Measurements from ENCODE around the gene FSTL4. TPM values are rescaled to one million over a fixed set of nuclear protein-coding genes. Genes with fewer than 3 reads are reported as not detected.

The FSTL4 gene
- total RNA-seq, 1 experiment from 2014 or later: 2.7 TPM

DNA sequence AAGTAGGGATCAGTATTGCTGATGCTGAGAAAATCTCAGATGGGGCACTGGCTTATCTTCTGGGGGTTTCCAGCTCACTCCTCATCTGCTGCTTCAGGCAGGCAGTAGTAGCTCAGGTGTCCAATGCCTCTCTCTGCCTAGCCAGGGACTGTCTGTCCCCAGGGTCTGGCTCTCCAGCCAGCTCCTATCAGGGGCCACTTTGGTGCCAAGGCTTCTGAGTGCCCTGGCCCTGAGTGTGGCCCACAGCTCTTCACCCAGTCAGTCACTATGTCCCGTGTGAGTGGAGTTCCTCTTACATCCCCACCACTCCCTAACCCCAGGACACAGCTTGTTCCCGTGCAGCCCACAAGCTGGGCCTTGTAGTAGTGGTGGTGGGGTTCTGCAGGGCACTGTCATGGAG lies 309.0 kb downstream of the FSTL4 start:
- CTCF ChIA-PET: interaction anchor here (1.2 kb wide), 1 partner anchor 56 kb away, joined by 4 read pairs; no protein-coding TSS in a partner anchor
- no TSS peak for BruUV-seq (replicated peaks)
- Mint-ChIP-seq H3K27me3 (ENCODE audit: insufficient read depth, unreplicated experiment) (peaks cover 4% of the 10 kb centered on the region), H3K36me3 (ENCODE audit: insufficient read depth, unreplicated experiment) (no peaks in the 10 kb centered on the region), H3K9me3 (ENCODE audit: unreplicated experiment) (no peaks in the 10 kb centered on the region), H3K4me1 (ENCODE audit: low read depth, unreplicated experiment) (no peaks in the 10 kb centered on the region), H3K4me3 (ENCODE audit: unreplicated experiment) (no peak overlapping the region), H3K27ac (ENCODE audit: unreplicated experiment) (no peak overlapping the region)
- TF ChIP-seq, protein P1, sequence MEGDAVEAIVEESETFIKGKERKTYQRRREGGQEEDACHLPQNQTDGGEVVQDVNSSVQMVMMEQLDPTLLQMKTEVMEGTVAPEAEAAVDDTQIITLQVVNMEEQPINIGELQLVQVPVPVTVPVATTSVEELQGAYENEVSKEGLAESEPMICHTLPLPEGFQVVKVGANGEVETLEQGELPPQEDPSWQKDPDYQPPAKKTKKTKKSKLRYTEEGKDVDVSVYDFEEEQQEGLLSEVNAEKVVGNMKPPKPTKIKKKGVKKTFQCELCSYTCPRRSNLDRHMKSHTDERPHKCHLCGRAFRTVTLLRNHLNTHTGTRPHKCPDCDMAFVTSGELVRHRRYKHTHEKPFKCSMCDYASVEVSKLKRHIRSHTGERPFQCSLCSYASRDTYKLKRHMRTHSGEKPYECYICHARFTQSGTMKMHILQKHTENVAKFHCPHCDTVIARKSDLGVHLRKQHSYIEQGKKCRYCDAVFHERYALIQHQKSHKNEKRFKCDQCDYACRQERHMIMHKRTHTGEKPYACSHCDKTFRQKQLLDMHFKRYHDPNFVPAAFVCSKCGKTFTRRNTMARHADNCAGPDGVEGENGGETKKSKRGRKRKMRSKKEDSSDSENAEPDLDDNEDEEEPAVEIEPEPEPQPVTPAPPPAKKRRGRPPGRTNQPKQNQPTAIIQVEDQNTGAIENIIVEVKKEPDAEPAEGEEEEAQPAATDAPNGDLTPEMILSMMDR (IDR thresholded peaks at IDR 0.05; ENCODE audit: insufficient read depth in 1 of 2, low read depth in 1 of 2, low read length in 1 of 2, severe bottlenecking in 1 of 2, unreplicated experiment in 1 of 2): no peak
- Histone ChIP-seq H3K9me3 (no peaks in the 10 kb centered on the region), H3K4me1 (no peaks in the 10 kb centered on the region), H3K27me3 (replicated peaks; ENCODE audit: control insufficient read depth, insufficient read depth, low read length) (no peaks in the 10 kb centered on the region), H3K36me3 (ENCODE audit: control insufficient read depth, insufficient read depth, low read length) (no peaks in the 10 kb centered on the region), H3K4me3 (ENCODE audit: low read depth, low read length) (no peak overlapping the region)
- DNase-seq: no peak
- intact Hi-C loops (cut with micrococcal nuclease; ENCODE audit: unreplicated experiment): no loop called here
- POLR2A ChIA-PET: no interaction called here

DNA sequence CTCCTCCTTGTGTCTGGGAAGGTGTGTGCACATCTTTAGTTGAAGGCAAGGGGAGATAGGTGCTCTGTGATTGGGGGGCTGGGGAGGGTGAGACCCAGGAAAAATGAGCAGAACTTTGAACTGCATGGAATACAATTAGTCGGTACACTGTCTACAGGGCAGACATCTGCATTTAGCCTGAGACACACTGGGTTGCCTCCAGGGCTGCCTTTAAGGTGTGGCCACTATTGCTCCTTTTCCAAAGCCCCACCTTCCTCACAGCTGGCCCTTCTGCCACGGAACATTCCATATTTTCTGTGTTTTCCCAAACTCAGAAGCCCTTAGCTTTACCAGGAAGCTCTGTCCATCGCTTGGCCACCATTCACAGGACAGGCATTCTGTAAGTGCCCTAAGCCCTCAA lies 312.6 kb downstream of the FSTL4 start:
- Histone ChIP-seq H3K4me1 (no peaks in the 10 kb centered on the region), H3K27me3 (replicated peaks; ENCODE audit: control insufficient read depth, insufficient read depth, low read length) (no peaks in the 10 kb centered on the region; the same call in 1 of the 2 replicates), H3K36me3 (ENCODE audit: control insufficient read depth, insufficient read depth, low read length) (no peaks in the 10 kb centered on the region), H3K9me3 (no peaks in the 10 kb centered on the region), H3K4me3 (ENCODE audit: low read depth, low read length) (no peak overlapping the region)
- DNase-seq: no peak
- Mint-ChIP-seq H3K9me3 (ENCODE audit: unreplicated experiment) (no peaks in the 10 kb centered on the region), H3K4me3 (ENCODE audit: unreplicated experiment) (no peak overlapping the region), H3K27me3 (ENCODE audit: insufficient read depth, unreplicated experiment) (no peaks in the 10 kb centered on the region), H3K36me3 (ENCODE audit: insufficient read depth, unreplicated experiment) (no peaks in the 10 kb centered on the region), H3K27ac (ENCODE audit: unreplicated experiment) (no peak overlapping the region), H3K4me1 (ENCODE audit: low read depth, unreplicated experiment) (no peaks in the 10 kb centered on the region)
- POLR2A ChIA-PET: no interaction called here
- no TSS peak for BruUV-seq (replicated peaks)
- intact Hi-C loops (cut with micrococcal nuclease; ENCODE audit: unreplicated experiment): no loop called here
- TF ChIP-seq, protein P1 (IDR thresholded peaks at IDR 0.05; ENCODE audit: insufficient read depth in 1 of 2, low read depth in 1 of 2, low read length in 1 of 2, severe bottlenecking in 1 of 2, unreplicated experiment in 1 of 2): no peak
- CTCF ChIA-PET: interaction anchor here (0.6 kb wide), 1 partner anchor 465 kb away, joined by 3 read pairs; no protein-coding TSS in a partner anchor

DNA sequence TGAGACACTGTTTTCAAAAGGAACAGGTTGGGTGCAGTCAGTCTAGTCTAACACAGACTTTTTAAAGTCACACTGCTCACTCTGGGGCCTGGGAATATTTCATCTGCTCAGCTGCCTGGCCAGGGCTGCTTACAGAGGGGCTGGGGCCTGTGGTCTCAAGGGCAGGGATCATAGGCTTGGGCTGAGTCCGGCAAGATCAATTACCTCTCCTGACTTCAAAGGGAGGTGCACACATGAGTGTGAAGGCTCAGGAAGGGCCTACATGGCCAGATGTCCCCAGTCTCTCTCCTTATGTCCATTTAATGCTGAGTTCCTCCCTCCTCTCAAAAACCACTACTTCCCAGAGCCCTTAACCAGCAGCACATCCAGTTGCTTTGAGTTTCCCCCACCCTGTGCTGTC lies 313.3 kb downstream of the FSTL4 start:
- Mint-ChIP-seq H3K27ac (ENCODE audit: unreplicated experiment) (no peak overlapping the region), H3K27me3 (ENCODE audit: insufficient read depth, unreplicated experiment) (no peaks in the 10 kb centered on the region), H3K36me3 (ENCODE audit: insufficient read depth, unreplicated experiment) (no peaks in the 10 kb centered on the region), H3K9me3 (ENCODE audit: unreplicated experiment) (no peaks in the 10 kb centered on the region), H3K4me3 (ENCODE audit: unreplicated experiment) (no peak overlapping the region), H3K4me1 (ENCODE audit: low read depth, unreplicated experiment) (no peaks in the 10 kb centered on the region)
- Histone ChIP-seq H3K36me3 (ENCODE audit: control insufficient read depth, insufficient read depth, low read length) (no peaks in the 10 kb centered on the region), H3K27me3 (replicated peaks; ENCODE audit: control insufficient read depth, insufficient read depth, low read length) (no peaks in the 10 kb centered on the region; the same call in 1 of the 2 replicates), H3K4me1 (no peaks in the 10 kb centered on the region), H3K9me3 (no peaks in the 10 kb centered on the region), H3K4me3 (ENCODE audit: low read depth, low read length) (no peak overlapping the region)
- ChIA-PET POLR2A (no interaction called here), CTCF (interaction anchor here (0.6 kb wide), 1 partner anchor 20 kb away, joined by 3 read pairs; no protein-coding TSS in a partner anchor)
- DNase-seq: no peak
- BruUV-seq (replicated peaks): no TSS peak
- TF ChIP-seq, protein P1 (IDR thresholded peaks at IDR 0.05; ENCODE audit: insufficient read depth in 1 of 2, low read depth in 1 of 2, low read length in 1 of 2, severe bottlenecking in 1 of 2, unreplicated experiment in 1 of 2): no peak
- intact Hi-C loops (cut with micrococcal nuclease; ENCODE audit: unreplicated experiment): no loop called here
